ENCODE measurements around the gene MIAT.

The MIAT gene

GRCh38 chr22:26687439-26687838 is 30.1 kb downstream of the MIAT start:
- TF ChIP-seq GATA3 (IDR thresholded peaks at IDR 0.05; ENCODE audit: low read depth, low read length) (no peak), GATA2 (IDR thresholded peaks at IDR 0.05; ENCODE audit: low read depth, low read length) (no peak)

GRCh38 chr22:26689513-26690301 is 32.3 kb downstream of the MIAT start:
- no peak for TF ChIP-seq GATA3 (IDR thresholded peaks at IDR 0.05; ENCODE audit: low read depth, low read length)
- no peak for TF ChIP-seq GATA2 (IDR thresholded peaks at IDR 0.05; ENCODE audit: low read depth, low read length)

- TF ChIP-seq GATA2 (IDR thresholded peaks at IDR 0.05; ENCODE audit: low read depth, low read length) (no peak), GATA3 (IDR thresholded peaks at IDR 0.05; ENCODE audit: low read depth, low read length) (no peak)
These were observed 33.4 kb downstream of the MIAT start for GRCh38 chr22:26690654-26691376.

DNA sequence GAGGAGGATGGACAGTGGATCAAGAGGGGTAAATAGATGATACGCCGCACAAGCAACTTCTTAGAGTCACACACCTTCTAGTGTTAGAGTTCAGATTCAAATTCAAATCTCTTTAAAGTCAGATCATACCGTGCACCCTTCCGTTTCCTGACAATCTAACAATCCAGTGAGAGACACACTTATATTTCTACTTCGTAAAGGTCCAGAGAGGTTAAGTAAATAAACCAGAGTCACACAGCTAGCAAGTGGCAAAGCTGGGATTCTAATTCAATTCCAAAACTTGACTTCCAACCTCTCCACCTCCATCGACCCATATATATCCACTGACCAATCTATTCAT is 34.0 kb downstream of the MIAT start:
- no peak for TF ChIP-seq GATA3 (IDR thresholded peaks at IDR 0.05; ENCODE audit: low read depth, low read length)
- TF ChIP-seq GATA2 (IDR thresholded peaks at IDR 0.05; ENCODE audit: low read depth, low read length) = no peak

DNA sequence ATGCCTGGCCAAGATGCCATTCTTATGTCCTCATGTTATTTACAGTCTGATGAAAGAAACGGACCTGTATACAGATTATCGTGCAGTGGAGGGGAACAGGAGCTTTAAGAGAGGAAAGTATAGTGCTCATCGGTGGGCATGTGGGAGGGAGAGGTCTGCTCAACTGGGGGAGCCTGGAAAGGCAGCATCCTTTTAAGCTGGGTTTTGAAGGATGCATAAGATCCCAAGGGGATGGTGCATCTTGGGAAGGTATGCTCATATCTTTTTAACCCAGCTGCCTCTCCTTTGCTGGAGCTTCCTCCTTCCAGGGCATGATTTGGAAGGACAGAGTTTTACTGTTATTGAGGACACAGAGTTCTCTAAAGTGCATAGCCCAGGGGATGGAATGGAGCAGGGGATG is 34.8 kb downstream of the MIAT start:
- no peak for TF ChIP-seq GATA3 (IDR thresholded peaks at IDR 0.05; ENCODE audit: low read depth, low read length)
- no peak for TF ChIP-seq GATA2 (IDR thresholded peaks at IDR 0.05; ENCODE audit: low read depth, low read length)

DNA sequence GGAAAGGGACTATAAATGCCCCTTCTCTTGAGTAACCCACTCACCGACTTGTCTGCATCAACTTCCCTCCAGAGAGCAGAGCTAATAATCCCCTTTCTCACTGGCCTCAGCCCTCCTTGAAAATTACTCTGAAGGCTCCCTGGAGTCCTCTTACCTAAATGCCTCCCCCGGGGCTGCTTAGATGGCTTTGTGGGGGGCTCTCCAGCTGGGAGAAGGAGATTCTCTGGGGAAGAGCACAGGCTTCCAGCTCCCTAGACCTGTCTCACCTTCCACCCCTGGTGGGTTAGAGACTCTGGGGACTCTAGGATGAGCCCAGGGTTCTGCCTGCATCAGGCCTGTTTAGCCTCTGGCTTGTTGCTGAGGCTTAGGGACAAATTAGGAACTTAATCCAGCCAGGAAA is 39.8 kb downstream of the MIAT start:
- no peak for TF ChIP-seq GATA2 (IDR thresholded peaks at IDR 0.05; ENCODE audit: low read depth, low read length)
- no peak for TF ChIP-seq GATA3 (IDR thresholded peaks at IDR 0.05; ENCODE audit: low read depth, low read length)

DNA sequence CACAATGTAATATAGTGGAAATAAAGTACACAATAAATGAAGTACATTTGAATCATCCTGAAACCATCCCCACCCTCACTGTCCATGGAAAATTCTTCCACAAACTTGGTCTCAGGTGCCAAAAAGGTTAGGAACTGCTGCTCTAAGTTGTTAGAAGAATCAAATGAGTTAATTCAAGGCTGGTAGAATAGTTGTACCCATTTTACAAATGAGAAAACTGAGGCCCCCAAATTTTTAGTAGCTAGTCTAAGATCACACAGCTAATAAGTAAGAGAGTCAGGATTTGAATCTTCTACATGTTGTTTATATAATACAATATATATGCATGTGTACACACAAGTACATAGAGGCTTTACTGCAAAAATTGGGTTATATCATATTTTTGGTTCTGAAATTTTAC is 43.1 kb downstream of the MIAT start:
- TF ChIP-seq GATA2 (IDR thresholded peaks at IDR 0.05; ENCODE audit: low read depth, low read length) = no peak
- no peak for TF ChIP-seq GATA3 (IDR thresholded peaks at IDR 0.05; ENCODE audit: low read depth, low read length)

GRCh38 chr22:26700886-26701285 is 43.5 kb downstream of the MIAT start:
- no peak for TF ChIP-seq GATA3 (IDR thresholded peaks at IDR 0.05; ENCODE audit: low read depth, low read length)
- TF ChIP-seq GATA2 (IDR thresholded peaks at IDR 0.05; ENCODE audit: low read depth, low read length) = no peak

- TF ChIP-seq GATA3 (IDR thresholded peaks at IDR 0.05; ENCODE audit: low read depth, low read length) = no peak
- TF ChIP-seq GATA2 (IDR thresholded peaks at IDR 0.05; ENCODE audit: low read depth, low read length) = no peak
These were observed 43.9 kb downstream of the MIAT start for GRCh38 chr22:26701323-26701722.

- no peak for TF ChIP-seq GATA2 (IDR thresholded peaks at IDR 0.05; ENCODE audit: low read depth, low read length)
- no peak for TF ChIP-seq GATA3 (IDR thresholded peaks at IDR 0.05; ENCODE audit: low read depth, low read length)
These were observed 45.8 kb downstream of the MIAT start for GRCh38 chr22:26702906-26703830.

- no peak for TF ChIP-seq GATA2 (IDR thresholded peaks at IDR 0.05; ENCODE audit: low read depth, low read length)
- no peak for TF ChIP-seq GATA3 (IDR thresholded peaks at IDR 0.05; ENCODE audit: low read depth, low read length)
These were observed 49.7 kb downstream of the MIAT start for GRCh38 chr22:26707090-26707489.

- TF ChIP-seq GATA3 (IDR thresholded peaks at IDR 0.05; ENCODE audit: low read depth, low read length) (no peak), GATA2 (IDR thresholded peaks at IDR 0.05; ENCODE audit: low read depth, low read length) (no peak)
These were observed 50.2 kb downstream of the MIAT start for GRCh38 chr22:26707581-26707980.

DNA sequence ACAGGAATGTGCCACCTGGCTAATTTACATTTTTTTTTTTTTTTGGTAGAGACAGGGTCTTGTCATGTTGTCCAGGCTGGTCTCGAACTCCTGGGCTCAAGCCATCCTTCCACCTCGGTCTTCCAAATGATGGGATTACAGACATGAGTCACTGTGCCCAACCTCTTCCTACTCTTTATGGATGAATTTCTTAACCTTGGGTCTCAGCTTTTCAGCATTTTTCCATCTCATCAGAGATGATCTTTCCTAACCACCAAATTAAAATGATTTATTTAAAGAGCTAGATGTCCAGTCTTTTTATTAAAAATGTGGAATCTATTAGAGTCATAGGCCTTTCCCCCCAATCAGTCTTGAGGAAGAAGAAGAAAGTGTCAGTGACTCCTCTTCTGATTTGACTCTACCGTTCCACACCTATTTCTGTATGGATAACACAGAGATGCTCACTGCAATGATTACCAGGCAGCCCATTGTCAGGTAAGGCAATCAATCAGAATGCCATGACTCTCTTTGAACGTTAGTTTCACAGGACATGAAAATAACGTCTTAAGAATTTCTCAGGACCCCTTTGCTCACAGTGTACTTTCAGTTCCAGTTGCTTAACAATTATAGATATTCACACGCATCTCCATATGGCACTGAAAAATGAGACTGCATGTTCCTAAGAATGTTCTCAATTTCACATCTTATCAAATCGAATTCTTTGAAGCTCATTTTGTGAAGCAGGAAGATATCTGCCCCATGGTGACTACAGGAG is 51.0 kb downstream of the MIAT start:
- no peak for TF ChIP-seq GATA2 (IDR thresholded peaks at IDR 0.05; ENCODE audit: low read depth, low read length)
- TF ChIP-seq GATA3 (IDR thresholded peaks at IDR 0.05; ENCODE audit: low read depth, low read length) = no peak

Data from SH-SY5Y (cell line).